DOHH2 (cell line): ENCODE measurements around the gene FSIP2.
"Not testable (repeated sequence)": the region's sequence is repeated elsewhere in the genome, so short reads cannot be mapped to it uniquely, and the experiment has no call there.

Experiments
- CTCF ChIP-seq: fragments of 200-600 bp; sonication (generic); IDR thresholded peaks from one replicate; pipeline ENCODE4 v1.5.1; 2014; ENCODE audit warnings: antibody characterized with exemption, mild to moderate bottlenecking, low read depth, low read length; ENCODE audit not compliant: poor library complexity, severe bottlenecking
- EZH2phosphoT487 ChIP-seq: fragments of 200-600 bp; sonication (generic); IDR thresholded peaks from 2 replicates; pipeline ENCODE4 v1.6.1; 2017; ENCODE audit warnings: borderline replicate concordance, mild to moderate bottlenecking, antibody characterized with exemption, low read length, moderate library complexity, mixed read lengths

DNA sequence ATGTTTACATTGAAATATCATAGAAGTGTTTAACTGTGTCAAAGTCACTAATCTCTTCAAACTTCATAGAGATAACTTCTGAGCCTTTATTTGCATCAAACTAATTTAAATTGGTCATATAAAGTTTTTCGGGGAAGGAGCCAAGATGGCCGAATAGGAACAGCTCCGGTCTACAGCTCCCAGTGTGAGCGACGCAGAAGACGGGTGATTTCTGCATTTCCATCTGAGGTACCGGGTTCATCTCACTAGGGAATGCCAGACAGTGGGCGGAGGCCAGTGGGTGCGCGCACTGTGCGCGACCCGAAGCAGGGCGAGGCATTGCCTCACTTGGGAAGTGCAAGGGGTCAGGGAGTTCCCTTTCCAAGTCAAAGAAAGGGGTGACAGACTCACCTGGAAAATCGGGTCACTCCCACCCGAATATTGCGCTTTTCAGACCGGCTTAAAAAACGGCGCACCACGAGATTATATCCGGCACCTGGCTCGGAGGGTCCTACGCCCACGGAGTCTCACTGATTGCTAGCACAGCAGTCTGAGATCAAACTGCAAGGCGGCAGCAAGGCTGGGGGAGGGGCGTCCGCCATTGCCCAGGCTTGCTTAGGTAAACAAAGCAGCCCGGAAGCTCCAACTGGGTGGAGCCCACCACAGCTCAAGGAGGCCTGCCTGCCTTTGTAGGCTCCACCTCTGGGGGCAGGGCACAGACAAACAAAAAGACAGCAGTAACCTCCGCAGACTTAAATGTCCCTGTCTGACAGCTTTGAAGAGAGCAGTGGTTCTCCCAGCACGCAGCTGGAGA lies 126.1 kb downstream of the FSIP2 start:
- TF ChIP-seq CTCF, EZH2phosphoT487: not testable (repeated sequence)
